NCI-H1048 (cell line): Measurements from ENCODE around the gene PRELID3B.
"Not testable (repeated sequence)": the region's sequence is repeated elsewhere in the genome, so short reads cannot be mapped to it uniquely, and the experiment has no call there.

Source experiments
- DNase-seq: peaks from one replicate; lab custom pipeline; 2025; lab: John Stamatoyannopoulos, UW

The PRELID3B gene

DNA sequence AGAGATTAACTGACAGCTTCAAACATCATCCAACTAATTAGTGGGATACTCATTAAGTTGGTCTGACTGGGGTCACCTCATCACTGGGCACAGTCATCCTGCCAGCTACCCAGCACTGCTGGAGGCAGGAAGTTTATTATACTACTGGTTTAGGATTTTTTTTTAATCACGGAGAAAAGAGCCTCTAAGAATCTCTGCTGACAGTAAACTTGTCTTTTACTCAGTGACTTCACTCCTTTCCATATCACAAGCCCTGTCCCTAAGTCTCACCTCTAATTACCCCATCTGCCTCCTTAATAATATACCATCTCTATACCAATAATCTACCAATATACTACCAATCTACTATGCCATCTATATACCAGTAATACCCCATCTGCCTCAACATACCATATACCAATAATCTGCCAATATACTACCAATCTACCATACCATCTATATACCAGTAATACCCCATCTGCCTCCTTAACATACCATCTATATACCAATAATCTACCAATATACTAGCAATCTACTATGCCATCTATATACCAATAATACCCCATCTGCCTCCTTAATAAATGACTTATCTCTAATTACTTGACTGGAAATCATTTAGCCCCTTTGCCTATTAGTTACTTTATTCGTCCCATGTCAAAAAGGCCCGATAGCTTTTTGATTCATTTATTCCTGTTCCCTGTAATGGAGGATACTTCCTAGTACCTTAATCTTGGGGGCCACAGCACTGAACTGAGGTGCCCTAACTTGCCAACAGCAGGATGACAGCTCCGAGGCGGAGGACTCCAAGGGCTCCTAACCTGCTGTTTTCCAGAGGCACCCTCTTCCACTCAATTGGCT, 15.5 kb downstream of the PRELID3B start:
- no peak for DNase-seq

DNA sequence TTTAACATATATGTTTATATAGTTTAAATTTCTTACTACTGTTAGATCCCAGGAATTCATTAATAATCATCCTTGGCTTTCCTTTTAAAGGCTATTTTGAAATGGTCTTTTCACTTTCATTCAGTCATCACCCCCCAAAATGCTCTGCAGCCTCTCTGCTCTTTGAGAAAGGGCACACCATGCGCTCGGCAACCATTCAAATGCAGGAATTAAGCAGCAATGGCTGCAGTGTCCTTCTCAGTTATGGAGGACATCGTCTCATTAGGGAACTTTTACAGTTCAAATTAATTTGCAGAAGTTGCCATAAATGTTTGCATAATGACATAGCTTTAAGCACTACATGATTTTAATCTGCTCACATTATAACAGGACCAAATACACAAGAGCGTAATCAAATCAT, 17.1 kb downstream of the PRELID3B start:
- DNase-seq: no peak

DNA sequence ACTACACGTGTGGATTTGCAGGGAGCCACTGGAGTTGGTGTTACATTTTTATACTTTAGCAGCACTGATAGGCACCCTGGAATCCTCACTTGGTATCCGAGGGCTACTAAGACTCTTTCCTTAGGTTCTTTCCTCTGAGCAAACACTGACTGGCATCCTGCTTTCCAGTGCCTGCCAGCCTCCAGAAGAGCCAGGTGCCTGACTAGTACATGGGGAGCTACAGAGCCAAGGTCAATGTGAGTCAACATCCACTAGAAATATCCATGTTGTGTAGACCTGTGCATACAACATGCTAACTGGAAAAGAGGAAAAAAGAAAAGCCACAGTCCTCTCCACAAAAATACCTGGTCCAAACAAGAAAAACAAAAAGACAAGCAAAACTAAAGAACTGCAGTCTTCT, 17.5 kb downstream of the PRELID3B start:
- DNase-seq: no peak

DNA sequence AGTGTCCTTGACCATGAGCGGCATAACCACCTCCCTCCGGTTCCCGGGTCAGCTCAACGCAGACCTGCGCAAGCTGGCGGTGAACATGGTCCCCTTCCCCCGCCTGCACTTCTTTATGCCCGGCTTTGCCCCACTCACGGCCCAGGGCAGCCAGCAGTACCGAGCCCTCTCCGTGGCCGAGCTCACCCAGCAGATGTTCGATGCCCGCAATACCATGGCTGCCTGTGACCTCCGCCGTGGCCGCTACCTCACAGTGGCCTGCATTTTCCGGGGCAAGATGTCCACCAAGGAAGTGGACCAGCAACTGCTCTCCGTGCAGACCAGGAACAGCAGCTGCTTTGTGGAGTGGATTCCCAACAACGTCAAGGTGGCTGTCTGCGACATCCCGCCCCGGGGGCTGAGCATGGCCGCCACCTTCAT, 18.5 kb downstream of the PRELID3B start:
- no peak for DNase-seq

DNA sequence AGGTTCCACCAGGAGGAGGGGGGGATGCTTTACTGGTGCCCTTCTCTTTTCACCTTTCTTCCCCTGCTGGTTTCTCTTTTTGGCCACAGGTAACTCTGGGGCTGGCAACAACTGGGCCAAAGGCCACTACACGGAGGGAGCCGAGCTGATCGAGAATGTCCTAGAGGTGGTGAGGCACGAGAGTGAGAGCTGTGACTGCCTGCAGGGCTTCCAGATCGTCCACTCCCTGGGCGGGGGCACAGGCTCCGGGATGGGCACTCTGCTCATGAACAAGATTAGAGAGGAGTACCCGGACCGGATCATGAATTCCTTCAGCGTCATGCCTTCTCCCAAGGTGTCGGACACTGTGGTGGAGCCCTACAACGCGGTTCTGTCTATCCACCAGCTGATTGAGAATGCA, 19.0 kb downstream of the PRELID3B start:
- DNase-seq: no peak

DNA sequence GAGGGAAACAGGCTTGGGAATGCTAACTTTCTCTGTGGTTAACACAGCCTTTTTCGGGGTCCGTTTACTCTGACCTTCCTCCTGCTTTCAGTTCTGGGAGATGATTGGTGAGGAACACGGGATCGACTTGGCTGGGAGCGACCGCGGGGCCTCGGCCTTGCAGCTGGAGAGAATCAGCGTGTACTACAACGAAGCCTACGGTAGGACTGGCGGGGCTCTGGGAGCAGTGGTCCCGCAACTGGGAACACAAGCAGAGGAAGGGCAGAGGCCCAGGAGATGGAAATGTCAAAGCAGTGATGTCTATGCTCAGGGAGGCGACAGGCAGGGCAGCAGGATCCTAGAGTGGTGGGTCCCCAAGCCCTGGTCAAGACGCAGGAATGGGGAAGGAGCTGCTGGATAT, 19.8 kb downstream of the PRELID3B start:
- DNase-seq: no peak

DNA sequence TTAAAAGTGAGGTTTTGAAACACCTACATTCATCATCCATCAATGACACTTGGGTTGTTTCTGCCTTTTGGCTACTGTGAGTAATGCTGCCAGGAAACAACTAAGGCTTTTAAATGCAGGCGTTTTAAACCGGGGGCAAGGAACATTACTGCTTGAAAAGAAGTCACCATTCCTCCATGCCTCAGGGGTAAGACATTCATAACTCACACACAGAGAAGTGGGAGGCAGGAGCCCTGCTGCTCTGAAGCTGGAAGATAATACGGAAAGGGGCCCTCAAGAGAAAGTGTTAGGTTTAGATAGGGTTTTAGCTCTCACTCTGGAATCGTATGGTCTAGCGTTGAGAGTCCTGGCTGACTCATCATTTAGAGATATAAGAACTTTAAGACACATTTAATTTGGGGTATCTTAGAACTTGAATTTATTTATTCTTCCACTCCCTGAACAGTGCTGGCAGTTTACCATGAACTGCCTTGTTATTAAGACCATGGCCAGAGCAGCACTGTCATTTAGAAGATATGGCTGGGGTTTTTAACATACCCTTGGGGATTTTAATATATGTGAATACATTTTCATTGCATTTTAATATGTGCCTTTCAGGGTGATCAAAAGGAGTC, 21.5 kb downstream of the PRELID3B start:
- no peak for DNase-seq

DNA sequence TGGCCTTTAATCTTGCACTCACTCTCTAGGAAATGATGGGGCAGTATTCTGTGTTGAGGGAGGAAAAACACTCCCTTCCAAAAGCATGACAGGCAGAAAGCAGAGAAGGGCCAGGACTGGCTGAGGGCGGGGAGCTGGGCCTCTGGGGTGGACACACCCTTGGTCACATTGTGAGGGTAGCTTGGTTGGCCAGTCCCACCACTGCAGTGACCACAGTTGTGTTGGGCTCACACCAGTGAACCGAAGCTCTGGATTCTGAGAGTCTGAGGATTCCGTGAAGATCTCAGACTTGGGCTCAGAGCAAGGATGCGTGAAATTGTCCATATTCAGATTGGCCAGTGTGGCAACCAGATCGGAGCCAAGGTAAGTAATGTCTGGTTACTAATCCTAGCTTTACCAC, 23.4 kb downstream of the PRELID3B start, which contains the start of gene TUBB1:
TSS of gene TUBB1 (plus strand) at position 213 of the 400 bp plus-strand sequence. CDS start at position 307, 94 bp downstream.
- no peak for DNase-seq

DNA sequence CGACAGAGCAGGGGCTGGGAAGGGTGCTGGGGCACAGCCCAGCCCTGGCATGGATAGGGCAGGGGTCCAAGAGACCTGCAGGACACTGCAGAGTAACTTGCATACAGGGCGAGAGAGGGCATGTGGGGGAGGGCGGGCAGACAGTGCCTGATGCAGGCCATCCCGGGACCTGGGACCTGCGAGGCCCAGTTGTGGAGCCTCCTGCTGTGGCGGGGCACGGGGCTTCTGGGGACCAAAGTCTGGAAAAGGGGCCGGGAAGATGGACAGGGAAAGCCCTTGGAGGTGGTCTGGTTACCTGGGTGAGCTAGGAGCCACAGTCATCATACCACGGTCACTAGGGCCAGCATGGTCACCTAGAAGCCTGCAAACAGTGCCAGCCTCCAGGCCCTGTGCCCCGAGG, 23.8 kb downstream of the PRELID3B start:
- DNase-seq: no peak

DNA sequence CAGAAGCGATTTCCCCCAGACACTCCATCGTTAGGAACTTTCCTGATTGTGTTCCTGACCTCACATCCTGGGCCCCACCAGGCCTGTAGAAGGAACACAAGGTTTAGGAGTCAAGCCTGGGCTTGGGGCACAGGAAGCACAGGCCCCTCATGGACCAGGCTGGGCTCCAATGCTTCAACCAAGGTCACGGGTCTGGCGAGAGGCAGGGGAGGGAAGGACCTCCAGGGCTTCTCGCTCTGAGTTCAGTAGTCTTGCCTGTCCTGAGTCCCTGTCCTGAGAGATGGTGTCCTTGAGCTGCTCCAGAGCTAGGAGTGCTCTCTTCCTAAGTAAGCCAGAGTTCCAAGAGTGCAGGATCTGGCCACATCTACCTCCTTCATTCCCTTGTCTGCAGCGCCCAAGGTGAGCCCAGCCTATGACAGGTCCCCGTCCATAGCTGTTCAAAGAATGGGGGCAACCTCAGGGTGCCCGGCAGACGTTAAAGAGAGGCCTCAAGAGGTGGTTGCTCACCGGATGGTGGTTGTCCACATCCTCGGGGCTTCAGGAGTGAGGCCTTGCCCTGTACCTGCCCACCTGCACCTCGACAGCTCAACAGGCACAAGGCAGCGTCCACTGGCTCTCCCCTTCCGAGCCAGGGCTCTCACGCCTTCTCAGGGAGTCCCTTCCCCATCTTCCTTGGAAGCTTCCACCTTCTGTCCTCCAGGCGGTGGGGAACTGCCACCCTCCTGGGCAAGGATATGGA, 24.9 kb downstream of the PRELID3B start:
- DNase-seq: no peak

DNA sequence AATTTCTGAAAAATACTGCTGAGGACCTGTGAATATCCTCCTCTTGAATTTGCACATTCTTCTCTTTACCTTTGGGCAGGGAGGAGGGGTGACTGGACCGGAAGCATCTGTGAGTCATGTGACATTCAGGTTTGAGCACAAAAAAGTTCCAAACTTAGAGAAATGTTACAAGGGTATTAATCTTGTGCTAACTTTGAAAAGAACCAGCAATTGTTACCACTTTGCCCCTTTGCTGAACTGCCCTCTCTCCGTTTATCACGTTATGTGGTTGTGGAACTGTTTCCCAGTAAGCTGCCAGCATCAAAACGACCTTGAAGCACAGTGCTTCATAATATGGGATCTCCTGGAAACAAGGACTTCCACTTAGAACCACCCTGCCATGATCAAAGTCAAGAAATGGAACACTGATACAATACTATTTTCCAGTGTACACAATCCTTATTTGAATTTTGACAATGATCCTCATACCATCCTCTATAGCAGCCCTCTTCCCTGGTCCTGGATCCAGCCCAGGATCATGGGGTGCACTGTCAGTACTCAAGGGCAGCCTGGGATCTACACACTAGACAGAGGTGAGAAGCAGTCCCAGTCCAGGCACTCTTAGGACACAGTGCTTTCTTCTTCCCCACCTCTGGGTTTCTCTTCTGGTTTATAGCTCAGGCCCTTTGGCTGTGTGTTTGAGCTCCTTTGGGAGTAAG, 25.6 kb downstream of the PRELID3B start:
- no peak for DNase-seq

DNA sequence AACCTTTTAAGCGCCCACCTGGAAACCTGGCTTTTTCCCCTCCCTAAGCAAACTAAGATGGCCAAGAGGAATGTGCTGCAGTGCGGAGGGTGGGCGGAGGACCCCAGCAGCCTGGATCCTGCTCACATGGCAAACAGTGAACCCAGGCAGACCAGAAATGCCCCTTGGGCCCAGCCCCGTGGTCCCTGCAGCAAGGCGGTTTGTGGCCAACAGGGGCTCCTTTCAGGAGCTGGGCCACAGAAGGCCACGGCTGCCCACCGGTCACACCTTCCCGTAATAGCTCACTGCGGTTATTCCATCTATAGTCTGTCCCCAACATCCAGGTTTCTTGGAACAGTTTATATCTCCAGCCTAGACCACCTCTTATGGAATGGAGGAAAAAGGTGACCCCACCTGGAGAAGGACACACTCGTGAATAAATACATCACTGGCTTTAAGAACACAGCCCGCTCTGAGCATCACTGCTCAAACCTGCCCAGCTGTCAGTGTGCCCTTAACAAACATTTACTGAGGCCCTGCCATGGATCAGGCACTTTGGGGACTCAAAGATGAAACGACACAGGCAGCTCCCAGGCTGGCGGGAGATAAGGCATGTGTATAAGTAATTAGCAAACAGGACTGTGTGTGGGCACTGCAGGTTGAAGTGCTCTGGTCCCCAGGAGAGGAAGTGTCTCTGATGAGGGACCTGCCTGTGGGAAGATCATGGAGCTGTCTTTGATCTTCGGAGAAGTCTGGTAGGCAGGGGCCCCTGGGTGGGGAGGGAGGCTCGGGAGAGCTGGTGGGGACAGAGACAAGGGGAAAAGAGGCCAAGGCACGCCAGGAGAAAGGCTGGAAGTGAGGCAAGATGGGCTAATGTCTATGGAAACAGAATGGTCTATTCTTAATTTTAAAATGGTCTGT, 26.5 kb downstream of the PRELID3B start:
- DNase-seq: no peak

DNA sequence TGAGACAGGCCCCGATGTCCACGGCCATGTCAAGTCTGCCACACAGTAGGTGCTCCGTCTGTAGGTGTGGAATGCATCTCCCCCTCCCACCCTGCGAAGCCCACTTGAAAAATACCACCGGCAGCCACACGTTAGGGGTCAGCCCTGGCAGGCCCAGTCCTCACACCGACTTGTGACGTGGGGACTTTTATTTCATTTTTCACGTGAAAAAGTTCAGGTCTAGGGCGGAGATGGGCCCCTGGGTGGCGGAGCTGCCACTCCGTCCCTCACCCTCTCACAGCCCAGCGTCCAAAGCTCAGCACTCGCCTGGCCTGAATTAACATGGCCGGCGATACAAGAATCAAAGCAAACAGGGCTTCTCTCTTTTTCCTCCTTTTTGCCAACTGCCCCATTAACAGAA, 27.2 kb downstream of the PRELID3B start:
- no peak for DNase-seq

DNA sequence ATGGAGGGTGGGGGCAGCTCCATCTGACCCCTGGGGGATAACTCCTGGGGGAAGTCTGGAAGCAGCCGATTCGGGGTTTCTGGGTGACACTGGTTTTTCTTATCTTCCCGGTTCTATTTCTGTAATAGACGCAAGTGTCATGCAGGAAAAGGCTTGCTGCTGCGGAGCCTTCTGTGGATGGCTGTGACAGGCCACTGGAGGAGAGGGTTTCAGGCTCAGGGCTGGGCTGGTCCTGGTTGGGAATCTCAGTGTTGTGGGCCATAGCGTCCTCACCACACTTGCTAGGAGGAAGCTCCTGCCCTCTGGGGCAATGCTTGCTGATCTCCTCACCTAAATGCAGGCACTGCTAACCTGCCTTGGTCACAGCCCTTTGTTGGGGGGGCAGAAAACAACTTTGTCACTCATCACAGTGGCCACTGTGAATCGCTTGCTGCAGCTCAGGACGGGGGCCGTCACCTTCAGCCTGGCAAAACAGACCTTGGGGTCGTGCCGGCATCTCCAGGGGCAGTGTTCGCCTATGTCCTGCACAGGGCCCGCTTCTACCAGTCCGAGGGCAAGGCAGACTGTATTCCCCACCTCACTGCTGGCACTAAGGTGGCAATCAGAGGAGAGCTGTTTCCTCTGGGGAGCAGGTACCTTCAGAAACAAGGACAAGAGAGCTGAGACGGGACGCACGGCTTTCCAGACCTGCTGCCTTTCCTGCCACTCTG, 27.8 kb downstream of the PRELID3B start:
- no peak for DNase-seq

DNA sequence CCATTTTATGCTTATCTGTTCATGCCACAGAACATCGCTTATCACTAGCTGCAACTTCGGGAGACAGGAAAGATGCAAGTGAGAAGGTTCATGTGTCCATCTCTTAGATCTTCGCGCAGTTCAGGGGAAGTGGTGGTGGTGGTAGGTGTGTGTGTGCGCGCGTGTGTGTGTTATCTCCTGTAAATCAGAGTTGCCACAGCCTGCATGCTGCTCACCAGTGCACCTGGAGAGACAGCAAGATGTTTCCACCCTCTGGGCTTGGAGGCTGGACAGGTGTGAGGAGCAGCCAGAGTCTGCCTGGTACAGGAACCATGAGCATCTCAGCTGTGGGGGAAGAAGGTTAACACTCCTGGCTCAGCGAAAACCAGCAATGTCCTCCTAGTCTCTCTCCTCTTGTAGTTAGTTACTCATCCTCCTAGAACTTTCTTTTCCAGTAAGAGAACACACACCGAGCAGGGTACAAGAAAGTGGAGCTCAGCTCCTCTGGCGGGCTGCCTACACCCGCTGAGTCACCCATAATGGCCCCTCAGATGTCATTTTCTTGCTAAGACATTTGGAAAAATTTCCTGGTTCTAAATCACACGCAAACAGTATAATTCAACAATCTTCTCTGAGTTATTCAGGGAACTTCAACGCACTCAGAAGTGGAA, 28.5 kb downstream of the PRELID3B start:
- DNase-seq: no peak

DNA sequence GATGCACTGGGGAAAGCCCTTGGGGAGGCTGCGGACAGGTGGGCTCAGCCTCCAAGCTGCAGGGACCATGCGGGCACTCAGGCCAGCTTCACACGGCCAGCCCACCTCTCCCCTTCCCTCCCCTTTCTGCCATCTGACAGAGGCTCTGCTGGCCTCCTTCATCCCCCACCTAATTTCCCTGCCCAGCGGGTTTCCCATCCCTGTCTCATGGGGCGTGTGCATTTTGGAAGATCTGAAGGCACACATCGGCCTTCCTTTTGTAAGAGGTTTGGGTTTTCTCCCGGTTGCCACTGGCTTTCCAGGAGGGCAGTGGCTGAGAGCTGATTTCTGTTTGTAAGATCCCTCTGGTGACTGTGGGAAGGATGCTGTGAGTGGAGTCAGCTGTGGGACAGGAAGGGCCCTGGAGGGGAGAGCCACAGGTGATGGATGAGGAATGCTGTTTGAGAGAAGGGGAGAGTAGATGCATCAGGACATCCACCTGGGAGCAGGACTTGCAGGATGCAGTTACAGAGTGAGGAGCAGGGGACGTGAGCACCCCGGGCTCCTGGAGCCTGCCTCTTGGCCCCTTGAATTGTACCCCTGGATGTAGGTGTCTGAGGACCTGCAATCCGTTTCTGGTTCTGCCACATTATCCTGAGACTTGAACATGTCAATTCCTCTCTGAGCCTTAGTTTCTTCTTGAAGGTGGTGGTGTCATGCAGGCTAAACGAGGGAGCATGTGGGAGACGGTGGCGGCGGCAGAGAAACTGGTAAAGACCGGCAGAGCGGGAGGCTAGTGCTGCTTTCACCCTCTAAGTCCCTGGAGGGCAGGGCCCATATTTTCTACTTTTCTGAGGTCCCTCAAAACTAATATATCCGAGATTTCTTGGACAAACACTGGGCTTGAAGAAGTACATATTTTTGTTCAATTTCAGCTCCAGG, 29.3 kb downstream of the PRELID3B start:
- DNase-seq: no peak

DNA sequence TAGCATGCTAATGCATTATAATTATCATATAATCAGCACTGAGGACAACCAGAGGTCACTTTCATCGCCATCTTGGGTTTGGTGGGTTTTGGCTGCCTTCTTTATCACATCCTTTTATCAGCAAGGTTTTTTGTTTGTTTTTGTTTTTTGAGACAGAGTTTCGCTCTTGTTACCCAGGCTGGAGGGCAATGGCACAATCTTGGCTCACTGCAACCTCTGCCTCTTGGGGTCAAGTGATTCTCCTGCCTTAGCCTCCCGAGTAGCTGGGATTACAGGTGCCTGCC, 30.8 kb downstream of the PRELID3B start:
- DNase-seq: not testable (repeated sequence)

DNA sequence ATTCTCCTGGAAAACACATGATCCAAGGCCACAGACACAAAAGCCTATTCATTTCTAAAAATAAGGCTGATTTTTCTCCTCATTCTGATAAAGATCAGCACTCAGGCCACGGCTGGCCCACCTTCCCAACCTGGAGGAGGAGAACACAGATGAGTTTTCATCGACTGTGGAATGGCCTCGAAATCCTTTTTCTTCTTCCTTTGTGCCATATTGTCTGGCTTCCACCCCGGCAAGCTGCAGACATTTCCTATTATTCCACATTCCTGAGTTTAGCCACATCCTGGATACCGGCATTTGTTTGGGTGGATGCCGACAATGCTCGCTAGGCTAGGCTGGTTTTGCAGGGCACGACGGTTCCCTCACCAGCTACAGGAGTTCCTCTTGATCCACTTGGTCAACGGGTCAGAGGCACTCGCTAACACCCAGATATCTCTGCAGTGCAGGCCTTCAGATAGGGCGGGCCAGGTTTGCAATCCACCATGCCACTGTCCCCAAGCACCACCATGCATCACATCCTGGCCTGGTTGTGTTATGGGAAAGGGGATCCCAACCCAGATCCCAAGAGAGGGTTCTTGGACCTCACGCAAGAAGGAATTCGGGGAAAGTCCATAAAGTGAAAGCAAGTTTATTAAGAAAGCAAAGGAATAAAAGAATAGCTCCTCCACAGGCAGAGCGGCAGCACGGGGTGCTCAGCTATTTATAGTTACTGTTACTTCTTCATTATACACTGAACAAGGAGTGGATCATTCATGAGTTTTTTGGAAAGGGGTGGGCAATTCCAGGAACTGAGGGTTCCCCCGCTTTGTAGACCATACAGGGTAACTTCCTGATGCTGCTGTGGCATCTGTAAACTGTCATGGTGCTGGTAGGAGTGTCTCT, 31.4 kb downstream of the PRELID3B start:
- no peak for DNase-seq
